ENCODE data around the gene FGFBP1. TPM values are rescaled to one million over a fixed set of nuclear protein-coding genes. Genes with fewer than 3 reads are reported as not detected.

Gene FGFBP1
- total RNA-seq, 1 experiment from 2014 or later: not detected

DNA sequence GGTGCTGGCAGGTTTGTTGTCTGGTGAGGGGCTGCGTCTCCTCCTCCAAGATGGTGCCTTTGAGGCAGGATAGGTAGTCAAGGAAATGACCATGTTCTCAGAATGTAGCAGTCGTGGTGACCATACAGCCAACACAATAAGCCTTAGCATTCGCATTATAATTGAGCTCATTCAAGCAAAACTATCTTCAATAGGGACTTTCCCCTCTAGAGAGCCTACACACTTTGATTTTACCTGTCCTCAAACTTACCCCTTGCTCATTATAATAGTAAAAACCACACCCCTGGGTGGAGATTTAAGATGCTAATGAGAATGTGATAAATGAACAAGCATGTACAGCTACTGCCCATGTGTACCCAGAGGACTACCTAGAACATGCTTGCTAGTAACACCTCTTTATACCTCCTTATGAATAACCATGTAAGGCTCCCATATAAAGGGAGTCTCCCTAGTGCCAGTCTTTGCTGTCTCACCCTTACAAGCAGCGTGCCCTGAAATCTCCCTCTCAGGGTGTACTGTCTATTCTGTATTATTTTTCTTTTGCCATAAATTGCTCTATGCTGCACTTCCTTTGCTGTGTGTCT lies 48.2 kb downstream of the FGFBP1 start:
- Histone ChIP-seq H3K9me3 (ENCODE audit: low read length) (no peaks in the 10 kb centered on the region), H3K9me2 (replicated peaks; ENCODE audit: insufficient read depth, low read length) (no peaks in the 10 kb centered on the region), H2AFZ (ENCODE audit: low read length) (no peak overlapping the region), H3K4me2 (ENCODE audit: low read depth, low read length, poor library complexity, severe bottlenecking) (no peak overlapping the region), H3K79me2 (ENCODE audit: low read length) (no peaks in the 10 kb centered on the region), H3K4me1 (ENCODE audit: low read length) (peaks cover 12% of the 10 kb centered on the region), H3K27ac (ENCODE audit: low read length) (no peak overlapping the region), H3K9ac (ENCODE audit: low read length) (no peak overlapping the region), H3K36me3 (ENCODE audit: insufficient read depth, low read length) (no peaks in the 10 kb centered on the region), H3K4me3 (ENCODE audit: low read length) (no peak overlapping the region), H4K20me1 (ENCODE audit: insufficient read depth, low read depth, low read length) (no peaks in the 10 kb centered on the region), H3K27me3 (ENCODE audit: low read length) (no peaks in the 10 kb centered on the region)
- no peak for DNase-seq

- Histone ChIP-seq H3K9me2 (replicated peaks; ENCODE audit: insufficient read depth, low read length) (no peaks in the 10 kb centered on the region), H3K4me2 (ENCODE audit: low read depth, low read length, poor library complexity, severe bottlenecking) (no peak overlapping the region), H3K9ac (ENCODE audit: low read length) (no peak overlapping the region), H2AFZ (ENCODE audit: low read length) (no peak overlapping the region), H3K79me2 (ENCODE audit: low read length) (no peaks in the 10 kb centered on the region), H3K9me3 (ENCODE audit: low read length) (no peaks in the 10 kb centered on the region), H3K4me1 (ENCODE audit: low read length) (peaks cover 12% of the 10 kb centered on the region), H3K27ac (ENCODE audit: low read length) (no peak overlapping the region), H3K36me3 (ENCODE audit: insufficient read depth, low read length) (no peaks in the 10 kb centered on the region), H3K27me3 (ENCODE audit: low read length) (no peaks in the 10 kb centered on the region), H3K4me3 (ENCODE audit: low read length) (no peak overlapping the region), H4K20me1 (ENCODE audit: insufficient read depth, low read depth, low read length) (no peaks in the 10 kb centered on the region)
- DNase-seq: no peak
Observed at GRCh38 chr4:15888515-15888914, 50.0 kb downstream of the FGFBP1 start.

Other genes starting within 250 kb of the FGFBP1 start
- gene BST1, start 235.7 kb downstream of the FGFBP1 start, total RNA-seq (2014; rRNA removed; shearing (Covaris generic); ENCODE audit: low replicate concordance): not detected in 2 replicates
- gene CD38, start 160.4 kb downstream of the FGFBP1 start, total RNA-seq (2014; rRNA removed; shearing (Covaris generic); ENCODE audit: low replicate concordance): 3.6 and 12.1 TPM in 2 replicates
- not detected in 2 replicates for gene FGFBP2, start 24.4 kb upstream of the FGFBP1 start, total RNA-seq (2014; rRNA removed; shearing (Covaris generic); ENCODE audit: low replicate concordance)
- gene PROM1, start 145.3 kb upstream of the FGFBP1 start, total RNA-seq (2014; rRNA removed; shearing (Covaris generic); ENCODE audit: low replicate concordance): 0.14 and 0.26 TPM in 2 replicates